ENCODE results near the gene C1orf198. TPM values are rescaled to one million over a fixed set of nuclear protein-coding genes. Genes with fewer than 3 reads are reported as not detected.

C1orf198 gene
- total RNA-seq, 1 experiment from 2014 or later, result 20.5 TPM

DNA sequence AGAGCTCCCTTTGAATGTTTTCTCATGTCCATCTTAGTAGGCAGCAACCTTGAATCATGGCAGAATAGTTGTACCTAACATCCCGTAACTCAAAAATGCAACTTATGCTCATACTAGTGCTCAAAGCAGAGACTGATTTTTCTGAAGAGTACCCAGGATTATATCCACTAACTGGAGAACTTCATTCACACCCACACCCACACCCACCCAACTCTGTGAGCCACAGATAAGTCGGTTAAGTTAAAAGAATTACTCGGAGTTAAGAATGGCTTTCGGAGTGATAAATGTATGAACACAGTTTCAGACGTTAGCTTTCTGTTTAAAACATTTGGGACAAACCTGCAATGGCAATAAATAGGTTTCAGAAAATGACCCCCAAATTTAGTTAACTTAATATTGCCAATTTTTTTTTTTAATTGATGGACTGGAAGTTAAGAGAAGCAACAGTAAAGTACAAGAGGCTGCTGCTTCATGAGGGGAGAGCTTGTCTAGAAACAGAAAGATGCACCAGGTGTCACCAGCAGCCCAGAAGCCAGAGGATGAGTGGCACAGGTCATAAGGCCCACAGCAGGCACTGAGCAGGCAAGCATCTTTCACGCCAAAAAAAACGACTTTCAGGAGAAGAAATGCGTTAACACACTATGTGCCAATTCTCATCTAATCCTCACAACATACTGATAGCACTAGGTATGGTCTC is 48.4 kb upstream of the C1orf198 start:
- no peak for TF ChIP-seq EZH2 (IDR thresholded peaks at IDR 0.05; ENCODE audit: low read depth)
- TF ChIP-seq, protein P1, sequence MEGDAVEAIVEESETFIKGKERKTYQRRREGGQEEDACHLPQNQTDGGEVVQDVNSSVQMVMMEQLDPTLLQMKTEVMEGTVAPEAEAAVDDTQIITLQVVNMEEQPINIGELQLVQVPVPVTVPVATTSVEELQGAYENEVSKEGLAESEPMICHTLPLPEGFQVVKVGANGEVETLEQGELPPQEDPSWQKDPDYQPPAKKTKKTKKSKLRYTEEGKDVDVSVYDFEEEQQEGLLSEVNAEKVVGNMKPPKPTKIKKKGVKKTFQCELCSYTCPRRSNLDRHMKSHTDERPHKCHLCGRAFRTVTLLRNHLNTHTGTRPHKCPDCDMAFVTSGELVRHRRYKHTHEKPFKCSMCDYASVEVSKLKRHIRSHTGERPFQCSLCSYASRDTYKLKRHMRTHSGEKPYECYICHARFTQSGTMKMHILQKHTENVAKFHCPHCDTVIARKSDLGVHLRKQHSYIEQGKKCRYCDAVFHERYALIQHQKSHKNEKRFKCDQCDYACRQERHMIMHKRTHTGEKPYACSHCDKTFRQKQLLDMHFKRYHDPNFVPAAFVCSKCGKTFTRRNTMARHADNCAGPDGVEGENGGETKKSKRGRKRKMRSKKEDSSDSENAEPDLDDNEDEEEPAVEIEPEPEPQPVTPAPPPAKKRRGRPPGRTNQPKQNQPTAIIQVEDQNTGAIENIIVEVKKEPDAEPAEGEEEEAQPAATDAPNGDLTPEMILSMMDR (conservative IDR thresholded peaks at IDR 0.05), result no peak
- Histone ChIP-seq H3K27me3 (ENCODE audit: insufficient read depth, low read depth) (no peaks in the 10 kb centered on the region), H3K4me1 (replicated peaks; ENCODE audit: insufficient read depth) (no peaks in the 10 kb centered on the region), H3K9me3 (ENCODE audit: insufficient read depth, low read depth) (no peaks in the 10 kb centered on the region), H4K20me1 (ENCODE audit: insufficient read depth) (no peaks in the 10 kb centered on the region), H2AFZ (no peak overlapping the region), H3K79me2 (ENCODE audit: low read depth) (no peaks in the 10 kb centered on the region), H3F3A (ENCODE audit: insufficient read depth, low read depth) (no peaks in the 10 kb centered on the region), H3K9me2 (ENCODE audit: insufficient read depth) (no peaks in the 10 kb centered on the region), H3K27ac (no peak overlapping the region), H3K4me2 (no peak overlapping the region), H3K36me3 (ENCODE audit: low read depth) (0 out of 2 replicates have a peak, but pooled peaks cover 6% of the 10 kb centered on the region), H3K4me3 (no peak overlapping the region)
- no TSS peak for BruUV-seq (replicated peaks)
- intact Hi-C loops (cut with micrococcal nuclease; ENCODE audit: unreplicated experiment), result loop anchor here (1.0 kb wide), 2 partner anchors 118 to 284 kb away; no protein-coding TSS in a partner anchor
- CTCF ChIA-PET, result no interaction called here
- POLR2A ChIA-PET (ENCODE audit: unreplicated experiment), result no interaction called here
- DNase-seq, result no peak

DNA sequence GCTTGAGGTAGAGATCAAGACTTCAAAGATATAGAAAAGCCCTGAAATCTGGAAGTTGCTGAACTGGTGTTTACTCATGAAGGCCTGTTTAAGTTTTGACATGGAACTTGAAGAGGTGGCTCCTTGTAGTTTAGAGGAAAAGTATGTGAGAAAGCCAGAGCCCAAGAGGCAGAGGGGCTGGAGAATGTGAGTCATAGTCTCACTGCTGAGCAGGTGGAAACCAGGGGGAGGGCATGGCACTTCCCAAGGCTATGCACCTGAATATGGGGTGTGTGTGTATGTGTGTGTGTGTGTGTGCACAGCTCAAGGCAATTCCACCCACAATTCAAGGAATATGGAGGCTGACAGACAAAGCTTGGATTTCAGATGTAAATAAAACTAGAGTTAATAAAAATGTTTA is 46.8 kb upstream of the C1orf198 start:
- Histone ChIP-seq H3K9me3 (ENCODE audit: insufficient read depth, low read depth) (no peaks in the 10 kb centered on the region), H3F3A (ENCODE audit: insufficient read depth, low read depth) (no peaks in the 10 kb centered on the region), H3K27me3 (ENCODE audit: insufficient read depth, low read depth) (no peaks in the 10 kb centered on the region), H3K36me3 (ENCODE audit: low read depth) (no peaks in the 10 kb centered on the region), H3K27ac (no peak overlapping the region), H3K4me2 (no peak overlapping the region), H3K9me2 (ENCODE audit: insufficient read depth) (no peaks in the 10 kb centered on the region), H3K4me3 (no peak overlapping the region), H4K20me1 (ENCODE audit: insufficient read depth) (no peaks in the 10 kb centered on the region), H3K4me1 (replicated peaks; ENCODE audit: insufficient read depth) (no peaks in the 10 kb centered on the region), H2AFZ (no peak overlapping the region), H3K79me2 (ENCODE audit: low read depth) (no peaks in the 10 kb centered on the region)
- no TSS peak for BruUV-seq (replicated peaks)
- DNase-seq, result no peak
- POLR2A ChIA-PET (ENCODE audit: unreplicated experiment), result no interaction called here
- TF ChIP-seq, protein P1 (conservative IDR thresholded peaks at IDR 0.05), result no peak
- no peak for TF ChIP-seq EZH2 (IDR thresholded peaks at IDR 0.05; ENCODE audit: low read depth)
- CTCF ChIA-PET, result no interaction called here
- intact Hi-C loops (cut with micrococcal nuclease; ENCODE audit: unreplicated experiment), result no loop called here

DNA sequence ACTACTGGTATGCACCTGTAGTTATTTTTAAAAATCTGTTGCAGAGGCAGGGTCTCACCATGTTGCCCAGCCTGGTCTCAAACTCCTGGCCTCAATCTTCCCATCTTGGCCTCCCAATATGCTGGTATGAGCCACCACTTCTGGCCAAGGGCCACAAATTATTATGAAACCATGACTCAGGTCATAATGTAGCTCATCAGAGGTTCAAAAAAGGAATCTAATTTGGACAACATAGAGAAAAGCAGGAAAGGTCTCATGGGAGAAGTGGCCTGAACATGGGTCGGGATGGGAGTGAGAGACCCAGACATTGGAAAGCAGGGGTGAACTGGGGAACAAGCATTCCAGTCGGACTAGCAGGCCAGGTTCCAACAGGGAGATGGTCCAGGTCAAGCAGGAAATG is 45.2 kb upstream of the C1orf198 start:
- no peaks in the 10 kb centered on the region for H3K36me3 ChIP-seq (ENCODE audit: low read depth)
- no peak overlapping the region for H3K4me2 ChIP-seq
- H4K20me1 ChIP-seq (ENCODE audit: insufficient read depth), result no peaks in the 10 kb centered on the region
- no peaks in the 10 kb centered on the region for H3K9me3 ChIP-seq (ENCODE audit: insufficient read depth, low read depth)
- H3K79me2 ChIP-seq (ENCODE audit: low read depth), result no peaks in the 10 kb centered on the region
- no peak for TF ChIP-seq EZH2 (IDR thresholded peaks at IDR 0.05; ENCODE audit: low read depth)
- TF ChIP-seq, protein P1 (conservative IDR thresholded peaks at IDR 0.05), result no peak
- H3K27me3 ChIP-seq (ENCODE audit: insufficient read depth, low read depth), result no peaks in the 10 kb centered on the region
- no peak for DNase-seq
- CTCF ChIA-PET, result no interaction called here
- H3K27ac ChIP-seq, result no peak overlapping the region
- POLR2A ChIA-PET (ENCODE audit: unreplicated experiment), result no interaction called here
- BruUV-seq (replicated peaks), result no TSS peak
- no peaks in the 10 kb centered on the region for H3K9me2 ChIP-seq (ENCODE audit: insufficient read depth)
- H3F3A ChIP-seq (ENCODE audit: insufficient read depth, low read depth), result no peaks in the 10 kb centered on the region
- no peak overlapping the region for H2AFZ ChIP-seq
- intact Hi-C loops (cut with micrococcal nuclease; ENCODE audit: unreplicated experiment), result loop anchor here (5.0 kb wide), 1 partner anchor 299 kb away; no protein-coding TSS in a partner anchor
- H3K4me1 ChIP-seq (replicated peaks; ENCODE audit: insufficient read depth), result no peaks in the 10 kb centered on the region
- no peak overlapping the region for H3K4me3 ChIP-seq
